HepG2 (cell line): ENCODE data around the gene RNU6-8. TPM values are rescaled to one million over a fixed set of nuclear protein-coding genes. Genes with fewer than 3 reads are reported as not detected.
A peak's percentile ranks its signal among the peaks of the same experiment; 100 is the strongest.

Source experiments
- ATAC-seq: fragments of 200-7000 bp; cut with Tn5 transposase; 3 replicates; pipeline ENCODE4 v1.9.1; 2020; ENCODE audit warnings: mild to moderate bottlenecking, moderate library complexity
- BruUV-seq: library from RNA; stranded (reverse); fragments of 400-500 nt; replicated peaks from 2 replicates; lab custom pipeline; 2021; lab: Mats Ljungman, UMichigan
- CTCF ChIA-PET: fragments of 300-600 bp; formaldehyde crosslinking; extraction: SDS; loops from one replicate; lab custom pipeline; 2021; ENCODE audit warnings: low total read pairs, inconsistent platforms, low intra/inter-chr PET ratio; lab: Yijun Ruan, JAX
- POLR2A ChIA-PET: fragments of 350-600 bp; sonication (Branson Sonifier 250); formaldehyde crosslinking; loops from one replicate; lab custom pipeline; 2020; ENCODE audit warnings: antibody characterized with exemption, inconsistent platforms; lab: Yijun Ruan, JAX
- DNase-seq: peaks from one replicate; pipeline ENCODE4 v3.0.0-alpha.2; 2015; ENCODE audit warnings: low spot score
- FAIRE-seq: peaks from 3 replicates; lab custom pipeline; 2011; peaks lifted over from hg19 to GRCh38; lab: Jason Lieb, UNC
- H2AFZ ChIP-seq: one replicate; pipeline ENCODE4 v1.6.1; 2011; ENCODE audit warnings: low read length, inconsistent platforms
- H3K27ac ChIP-seq: fragments of 300-600 bp; 3 replicates; pipeline ENCODE4 v1.8.0; 2011; ENCODE audit warnings: mixed run types, mild to moderate bottlenecking, mixed read lengths, low read length, inconsistent platforms; ENCODE audit not compliant: insufficient read depth; ENCODE audit errors: extremely low read length
- H3K27me3 ChIP-seq, 2 experiments: fragments of 200-600 bp in 1 of 2; 2 replicates in 1 of 2; 3 replicates in 1 of 2; pipeline versions ENCODE4 v1.6.0 to v1.8.0; 2011; ENCODE audit warnings: low read length in 2 of 2, mild to moderate bottlenecking in 2 of 2, moderate library complexity in 2 of 2, inconsistent platforms in 1 of 2; ENCODE audit not compliant: insufficient read depth in 2 of 2, control insufficient read depth in 1 of 2
- H3K36me3 ChIP-seq, 2 experiments: fragments of 200-600 bp in 1 of 2; replicated peaks in 1 of 2; 2 replicates in 1 of 2; 3 replicates in 1 of 2; pipeline versions ENCODE4 v1.5.1 to v1.8.0; 2011; ENCODE audit warnings: low read length in 2 of 2, inconsistent platforms in 1 of 2; ENCODE audit not compliant: insufficient read depth in 2 of 2, control insufficient read depth in 1 of 2
- H3K4me1 ChIP-seq: 2 replicates; pipeline ENCODE4 v1.5.1; 2012; ENCODE audit warnings: low read length, inconsistent platforms; ENCODE audit not compliant: insufficient read depth
- H3K4me2 ChIP-seq: 2 replicates; pipeline ENCODE4 v1.6.0; 2011; ENCODE audit warnings: low read depth, low read length, inconsistent platforms
- H3K4me3 ChIP-seq, 3 experiments: fragments of 200-600 bp in 1 of 3; sonication (generic), shearing (Covaris generic) in 1 of 3; replicated peaks in 1 of 3; 2 replicates each; pipeline ENCODE4 v1.5.1; 2011 to 2016; ENCODE audit warnings: low read length in 3 of 3, inconsistent platforms in 2 of 3, low read depth in 2 of 3, mild to moderate bottlenecking in 2 of 3, control low read depth in 1 of 3, mixed read lengths in 1 of 3; ENCODE audit not compliant: insufficient read depth in 1 of 3
- H3K79me2 ChIP-seq: one replicate; pipeline ENCODE4 v1.6.1; 2011; ENCODE audit warnings: low read length, inconsistent platforms; ENCODE audit not compliant: insufficient read depth
- H3K9ac ChIP-seq: 2 replicates; pipeline ENCODE4 v1.6.0; 2011; ENCODE audit warnings: mild to moderate bottlenecking, low read depth, low read length, inconsistent platforms; ENCODE audit not compliant: insufficient read depth
- H3K9me3 ChIP-seq: 2 replicates; pipeline ENCODE4 v1.5.1; 2012; ENCODE audit warnings: mild to moderate bottlenecking, low read length
- H4K20me1 ChIP-seq: 2 replicates; pipeline ENCODE4 v1.6.0; 2011; ENCODE audit warnings: inconsistent platforms, mild to moderate bottlenecking, low read length, moderate library complexity; ENCODE audit not compliant: insufficient read depth
- BCL6 ChIP-seq: IDR thresholded peaks from 2 replicates; pipeline ENCODE4 v1.6.1; 2016; ENCODE audit warnings: missing genetic modification reagents, missing compliant biosample characterization
- GATAD1 ChIP-seq: IDR thresholded peaks from 2 replicates; pipeline ENCODE4 v1.6.1; 2016; ENCODE audit warnings: missing genetic modification reagents, missing compliant biosample characterization
- MBNL3 ChIP-seq: fragments of 250-450 bp; sonication (Bioruptor Pico); conservative IDR thresholded peaks from 2 replicates; pipeline ENCODE4 v1.8.0; 2022; ENCODE audit warnings: mild to moderate bottlenecking, inconsistent platforms
- SAFB2 ChIP-seq: sonication (generic); formaldehyde crosslinking; IDR thresholded peaks from 2 replicates; pipeline ENCODE4 v1.5.1; 2020; ENCODE audit warnings: missing genetic modification reagents, low read depth, mild to moderate bottlenecking, borderline replicate concordance
- ZNF232 ChIP-seq: sonication (generic); formaldehyde crosslinking; IDR thresholded peaks from 2 replicates; pipeline ENCODE4 v1.4.0; 2020; ENCODE audit warnings: missing genetic modification reagents, borderline replicate concordance
- ZNF737 ChIP-seq: sonication (generic); formaldehyde crosslinking; IDR thresholded peaks from 2 replicates; pipeline ENCODE4 v1.5.0; 2020; ENCODE audit warnings: missing genetic modification reagents, mild to moderate bottlenecking, borderline replicate concordance
- WGBS: methylation state at CpG from one replicate; pipeline ENCODE4 v1.1.6; 2017; ENCODE audit warnings: low lambda C conversion rate; 5-methylcytosine and 5-hydroxymethylcytosine counted together
- in situ Hi-C: cut with HindIII; loops from 2 replicates; pipeline ENCODE4 v1.10.0; 2017; ENCODE audit warnings: low pct_unique_long_range_greater_than_20kb; ENCODE audit not compliant: extremely low pct_ligation_motif_present
- intact Hi-C: fragments of 100-400 bp; cut with micrococcal nuclease; formaldehyde crosslinking; loops from one replicate; pipeline ENCODE4 v1.10.0; 2022; ENCODE audit not compliant: unreplicated experiment
- polyA plus RNA-seq, 8 experiments: library from polyadenylated mRNA; depleted of rRNA in 3 of 8; stranded (reverse) in 7 of 8; unstranded in 1 of 8; fragments of >200 nt; fragmentation: Illumina TruSeq in 4 of 8; extraction: Trizol in 4 of 8; gene quantifications; 2 replicates each; pipeline versions ENCODE4 v1.2.1 to v1.2.3, GENCODE V29; 2011 to 2016; ENCODE audit warnings: low read depth in 4 of 8, missing spikeins in 1 of 8, mixed read lengths in 1 of 8; ENCODE audit not compliant: insufficient read depth in 1 of 8
- total RNA-seq, 5 experiments: library from RNA; depleted of rRNA; stranded (reverse); fragments of >200 nt; fragmentation: Illumina TruSeq; extraction: Trizol; gene quantifications; 2 replicates each; pipeline ENCODE4 v1.2.3, GENCODE V29; 2016; ENCODE audit warnings: low read depth in 1 of 5
- TF ChIP-seq, protein P1 (sequence below): IDR thresholded peaks from 2 replicates; pipeline ENCODE4 v1.6.1; 2016; ENCODE audit warnings: missing biosample characterization, missing genetic modification reagents, low read depth
- TF ChIP-seq, protein P2 (sequence below): sonication (generic); formaldehyde crosslinking; IDR thresholded peaks from 2 replicates; pipeline ENCODE4 v1.4.0; 2020; ENCODE audit warnings: missing genetic modification reagents; ENCODE audit errors: not compliant biosample characterization

The RNU6-8 gene
- total and polyA plus RNA-seq, 2 of the 13 experiments (the other 11 are each of a cell fraction or from before 2014, with no cell fraction given): under 0.01 TPM; not detected in 1

DNA sequence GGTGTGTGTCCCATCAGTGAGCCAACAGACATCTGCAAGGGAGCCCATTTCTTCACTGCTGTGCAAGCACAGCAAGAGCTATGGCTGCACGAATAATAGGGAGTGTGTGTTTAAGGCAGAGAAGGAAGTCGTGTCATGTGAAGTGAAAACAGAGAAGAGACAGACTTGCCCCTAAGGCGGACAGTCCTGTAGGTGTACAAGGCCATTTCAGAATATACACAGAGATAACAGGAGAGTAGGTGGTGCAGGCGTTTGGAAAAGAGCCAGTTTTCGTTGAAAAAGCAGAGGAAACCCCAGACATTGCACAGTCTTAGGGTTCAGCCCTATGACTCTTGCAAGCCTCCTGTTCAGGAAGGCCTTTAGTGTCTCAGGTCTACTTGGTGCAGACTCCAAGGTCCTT, 46.3 kb upstream of the RNU6-8 start:
- H3K36me3 ChIP-seq: no peaks in the 10 kb centered on the region
- H3K27me3 ChIP-seq: no peaks in the 10 kb centered on the region
- no TSS peak for BruUV-seq
- H4K20me1 ChIP-seq: no peaks in the 10 kb centered on the region
- TF ChIP-seq ZNF737 (CRISPR knock-in tag) (0 out of 2 replicates have a peak, but pooled peaks have one; percentile 40), ZNF232 (no peak), BCL6 (CRISPR knock-in tag) (no peak), SAFB2 (no peak), GATAD1 (CRISPR knock-in tag) (no peak), MBNL3 (no peak)
- TF ChIP-seq, protein P1, sequence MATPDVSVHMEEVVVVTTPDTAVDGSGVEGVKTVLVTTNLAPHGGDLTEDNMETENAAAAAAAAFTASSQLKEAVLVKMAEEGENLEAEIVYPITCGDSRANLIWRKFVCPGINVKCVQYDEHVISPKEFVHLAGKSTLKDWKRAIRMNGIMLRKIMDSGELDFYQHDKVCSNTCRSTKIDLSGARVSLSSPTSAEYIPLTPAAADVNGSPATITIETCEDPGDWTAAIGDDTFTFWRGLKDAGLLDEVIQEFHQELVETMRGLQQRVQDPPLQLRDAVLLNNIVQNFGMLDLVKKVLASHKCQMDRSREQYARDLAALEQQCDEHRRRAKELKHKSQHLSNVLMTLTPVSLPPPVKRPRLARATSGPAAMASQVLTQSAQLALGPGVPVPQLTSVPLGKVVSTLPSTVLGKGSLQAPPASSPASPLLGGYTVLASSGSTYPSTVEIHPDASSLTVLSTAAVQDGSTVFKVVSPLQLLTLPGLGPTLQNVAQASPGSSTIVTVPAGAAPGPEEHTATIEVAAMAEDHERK (CRISPR knock-in tag): no peak
- TF ChIP-seq, protein P2, sequence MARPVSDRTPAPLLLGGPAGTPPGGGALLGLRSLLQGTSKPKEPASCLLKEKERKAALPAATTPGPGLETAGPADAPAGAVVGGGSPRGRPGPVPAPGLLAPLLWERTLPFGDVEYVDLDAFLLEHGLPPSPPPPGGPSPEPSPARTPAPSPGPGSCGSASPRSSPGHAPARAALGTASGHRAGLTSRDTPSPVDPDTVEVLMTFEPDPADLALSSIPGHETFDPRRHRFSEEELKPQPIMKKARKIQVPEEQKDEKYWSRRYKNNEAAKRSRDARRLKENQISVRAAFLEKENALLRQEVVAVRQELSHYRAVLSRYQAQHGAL (CRISPR knock-in tag): no peak
- TF ChIP-seq, all 625 proteins: peak for 1
- no peak overlapping the region for H3K4me2 ChIP-seq
- no peak overlapping the region for H3K27ac ChIP-seq
- no peak overlapping the region for H3K9ac ChIP-seq
- ATAC-seq (no peak), DNase-seq (no peak), FAIRE-seq (no peak)
- in situ Hi-C loops (no loop called here), intact Hi-C loops (no loop called here)
- 2% methylated on average over 5 of the region's 5 CpGs for WGBS
- POLR2A ChIA-PET: interaction anchor here (0.8 to 1.4 kb wide), 2 partner anchors 173 kb away, joined by 4 to 5 read pairs; partner anchors contain the start of gene ARHGAP5
- no peak overlapping the region for H2AFZ ChIP-seq
- no peaks in the 10 kb centered on the region for H3K9me3 ChIP-seq
- no peaks in the 10 kb centered on the region for H3K79me2 ChIP-seq
- CTCF ChIA-PET: interaction anchor here (1.1 to 8.9 kb wide), 2 partner anchors 176 to 324 kb away, joined by 3 to 216 read pairs; no protein-coding TSS in a partner anchor
- H3K4me1 ChIP-seq: no peaks in the 10 kb centered on the region
- no peak overlapping the region for H3K4me3 ChIP-seq
